Esophagus mucosa (tissue), 1 donor: Measurements from ENCODE around the gene CAPN11. TPM values are rescaled to one million over a fixed set of nuclear protein-coding genes. Genes with fewer than 3 reads are reported as not detected.
A peak's percentile ranks its signal among the peaks of the same experiment; 100 is the strongest.

Source experiments
- ATAC-seq: fragments of 200-7000 bp; cut with Tn5 transposase; one replicate; pipeline ENCODE4 v1.9.1; 2020
- total RNA-seq: library from RNA; stranded (reverse); gene quantifications from one replicate; pipeline ENCODE4 v1.2.4, GENCODE V29; 2023
- donor health status: DM: yes; HTN: yes; CAD: no.

Gene CAPN11
- total RNA-seq = 0.12 TPM

DNA sequence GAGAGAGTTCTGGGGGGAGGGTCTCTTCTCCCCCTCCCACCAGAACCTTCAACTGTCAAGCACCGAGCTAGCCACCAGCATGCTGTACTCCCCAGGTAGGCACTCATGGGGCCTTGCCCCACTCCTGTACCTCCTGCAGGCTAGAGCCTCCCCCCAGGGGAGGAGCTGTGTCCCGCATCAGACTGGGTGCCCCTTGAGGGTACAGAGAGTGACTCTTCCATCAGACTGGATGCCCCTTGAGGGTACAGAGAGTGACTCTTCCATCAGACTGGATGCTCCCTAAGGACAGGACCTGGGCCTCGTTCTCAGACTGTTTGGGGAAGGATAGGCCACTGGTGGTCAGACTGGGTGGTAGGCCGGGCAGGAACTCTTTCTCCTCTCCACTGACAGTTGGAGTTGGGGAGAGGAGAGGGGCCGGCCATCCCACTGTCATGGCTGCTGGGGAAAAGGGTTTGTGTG, at the start of gene CAPN11:
TSS of gene CAPN11 (plus strand) at position 51 of the 459 bp plus-strand sequence. CDS start at position 80, 29 bp downstream.
- ATAC-seq = no peak

DNA sequence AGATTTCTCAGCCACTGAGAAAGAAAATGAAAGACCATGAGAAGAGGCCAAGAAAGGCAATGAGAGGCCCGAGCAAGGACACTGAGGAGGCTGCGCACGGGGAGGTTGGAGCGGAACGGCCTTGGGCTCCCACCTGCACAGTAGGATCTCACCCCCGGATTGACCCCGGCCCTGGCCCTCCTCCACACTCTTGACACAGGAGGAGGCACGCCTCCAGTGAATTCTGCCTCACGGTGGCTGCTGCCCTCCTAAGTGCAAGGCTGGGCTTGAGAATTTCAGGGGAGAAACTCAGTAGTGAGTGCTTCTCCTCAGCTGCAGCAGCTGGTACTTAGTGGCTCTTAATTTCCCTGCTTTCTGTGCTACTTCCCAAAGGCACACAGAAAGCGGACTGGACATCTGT, 49.4 kb upstream of the CAPN11 start:
- no peak for ATAC-seq

DNA sequence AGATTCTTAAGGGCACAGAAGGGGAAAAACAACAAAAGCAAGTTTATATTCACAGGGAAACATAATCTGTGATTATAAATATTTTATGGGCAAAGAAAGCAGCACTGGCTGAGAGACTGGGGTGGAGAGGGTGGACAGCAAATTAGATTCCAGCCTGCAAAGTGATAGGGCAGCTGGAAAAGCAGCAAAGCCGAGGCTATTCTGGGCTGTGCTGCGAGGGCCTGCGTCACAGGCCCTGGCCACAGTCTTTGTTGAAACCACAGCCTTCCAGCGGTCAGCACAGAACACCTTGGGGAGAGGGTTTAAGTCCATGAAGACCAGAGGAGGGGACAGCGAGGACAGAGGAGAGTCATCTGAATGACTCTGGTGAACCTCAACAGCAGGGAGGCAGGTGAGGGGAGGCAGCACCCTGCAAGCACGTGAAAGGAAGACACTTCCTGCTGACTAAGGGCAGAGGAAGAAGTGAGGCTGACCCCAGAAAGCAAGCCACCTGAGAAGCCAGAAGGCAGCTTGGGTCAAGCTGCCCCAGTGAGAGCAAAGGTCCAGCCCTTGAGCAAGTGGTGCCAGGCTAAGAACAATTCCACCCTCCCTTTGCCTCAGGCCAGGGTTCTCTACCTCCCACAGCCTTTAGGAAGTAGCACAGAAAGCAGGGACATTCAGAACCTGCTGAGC, 48.5 kb upstream of the CAPN11 start:
- ATAC-seq = no peak

DNA sequence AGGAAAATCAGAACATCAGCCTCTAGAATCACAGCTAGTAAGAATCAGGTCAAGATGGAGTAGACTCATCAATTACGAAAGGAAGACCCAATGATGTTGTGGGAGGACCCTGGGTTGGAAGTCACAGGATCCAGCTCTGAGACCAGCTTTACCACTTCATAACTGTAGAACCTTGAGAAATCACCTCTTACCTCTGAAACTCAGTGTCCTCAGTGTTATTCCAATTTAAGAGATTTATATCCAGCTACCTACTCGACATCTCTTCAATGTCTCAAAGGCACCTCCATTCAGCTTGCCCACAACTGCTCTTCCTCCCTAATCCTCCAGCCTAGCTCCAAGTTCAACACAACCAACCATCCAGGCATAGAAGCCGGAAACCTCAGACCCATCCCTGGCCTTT, 47.7 kb upstream of the CAPN11 start:
- ATAC-seq = no peak

DNA sequence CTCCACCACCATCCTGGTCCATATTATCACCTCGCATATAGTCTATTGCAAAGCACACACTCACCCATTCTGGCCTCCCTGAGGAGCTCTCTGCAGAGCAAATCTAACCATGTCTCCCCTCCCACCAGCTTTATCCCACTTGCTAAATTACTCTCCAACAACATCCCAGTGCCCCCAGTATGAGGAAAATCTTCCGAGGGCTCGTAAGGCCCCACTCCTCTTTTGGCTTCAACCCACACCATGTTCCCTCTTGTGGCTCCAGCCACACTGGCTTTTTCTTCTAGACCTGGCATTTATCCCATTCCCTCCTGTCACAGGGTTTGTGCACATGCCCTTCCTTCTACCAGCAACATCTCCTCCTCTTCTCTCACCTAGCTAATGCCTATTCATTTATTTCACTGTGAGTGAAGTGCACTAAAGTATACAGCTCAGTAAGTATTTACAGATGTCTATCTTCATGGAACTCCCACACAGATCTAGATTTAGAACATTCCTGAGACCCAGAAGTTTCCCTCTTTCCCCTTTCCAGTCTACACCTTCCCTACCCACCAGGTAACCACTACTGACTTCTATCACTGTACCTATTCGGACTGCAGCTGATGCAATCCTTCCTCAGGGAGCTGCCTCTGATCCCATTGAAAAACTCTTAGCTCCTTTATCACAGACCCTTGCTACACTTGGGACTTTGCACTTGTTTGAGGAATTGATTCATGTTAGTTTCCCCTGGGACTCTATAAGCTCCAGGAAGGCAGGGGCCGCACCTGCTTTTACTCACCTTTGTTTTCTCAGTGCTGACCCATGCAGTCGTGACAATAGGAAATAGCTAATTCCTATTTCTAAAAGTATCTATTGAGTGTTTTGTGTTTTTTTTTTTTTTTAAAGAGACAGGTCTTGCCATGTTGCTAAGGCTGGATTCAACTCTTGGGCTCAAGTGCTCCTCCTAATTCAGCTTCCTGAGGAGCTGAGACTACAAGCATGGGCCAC, 46.9 kb upstream of the CAPN11 start:
- peak; percentile 20 for ATAC-seq

DNA sequence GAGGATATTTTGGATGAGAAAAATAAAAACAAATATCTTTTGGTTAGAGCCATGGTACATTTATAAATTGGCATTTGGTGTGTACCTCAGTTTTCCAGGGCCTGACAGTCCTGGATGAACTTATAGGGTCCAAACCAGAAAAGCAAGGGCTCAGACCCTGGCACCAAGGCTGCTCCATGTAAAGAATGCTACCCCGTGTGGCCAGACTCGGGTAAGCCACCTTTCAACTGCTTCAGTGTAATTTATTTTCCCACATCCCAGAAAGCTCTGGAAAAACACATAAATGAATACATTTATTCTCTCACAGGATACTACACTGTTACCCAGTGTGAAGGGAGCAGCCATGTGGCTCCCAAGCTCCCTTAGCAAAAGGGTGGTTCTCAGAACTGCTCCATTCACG, 45.2 kb upstream of the CAPN11 start:
- no peak for ATAC-seq

DNA sequence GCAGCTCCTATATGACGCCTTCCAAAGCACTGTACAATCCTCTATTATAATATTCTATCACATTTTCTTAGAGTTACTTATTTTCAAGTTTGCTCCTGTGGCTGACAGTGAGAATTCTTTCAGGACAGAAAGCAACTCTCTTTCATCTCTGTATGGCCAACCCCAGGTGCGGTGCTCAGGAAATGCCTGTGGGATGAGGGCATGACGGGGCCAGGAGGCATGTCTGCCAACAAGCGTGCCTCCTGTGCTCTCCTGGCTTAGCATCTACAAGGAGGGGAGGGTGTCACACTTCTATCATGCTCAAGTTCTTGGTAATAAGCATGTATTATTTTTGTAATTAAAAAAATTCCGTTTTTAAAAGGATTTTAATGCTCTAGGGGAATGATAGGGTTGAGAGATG, 42.8 kb upstream of the CAPN11 start:
- no peak for ATAC-seq

DNA sequence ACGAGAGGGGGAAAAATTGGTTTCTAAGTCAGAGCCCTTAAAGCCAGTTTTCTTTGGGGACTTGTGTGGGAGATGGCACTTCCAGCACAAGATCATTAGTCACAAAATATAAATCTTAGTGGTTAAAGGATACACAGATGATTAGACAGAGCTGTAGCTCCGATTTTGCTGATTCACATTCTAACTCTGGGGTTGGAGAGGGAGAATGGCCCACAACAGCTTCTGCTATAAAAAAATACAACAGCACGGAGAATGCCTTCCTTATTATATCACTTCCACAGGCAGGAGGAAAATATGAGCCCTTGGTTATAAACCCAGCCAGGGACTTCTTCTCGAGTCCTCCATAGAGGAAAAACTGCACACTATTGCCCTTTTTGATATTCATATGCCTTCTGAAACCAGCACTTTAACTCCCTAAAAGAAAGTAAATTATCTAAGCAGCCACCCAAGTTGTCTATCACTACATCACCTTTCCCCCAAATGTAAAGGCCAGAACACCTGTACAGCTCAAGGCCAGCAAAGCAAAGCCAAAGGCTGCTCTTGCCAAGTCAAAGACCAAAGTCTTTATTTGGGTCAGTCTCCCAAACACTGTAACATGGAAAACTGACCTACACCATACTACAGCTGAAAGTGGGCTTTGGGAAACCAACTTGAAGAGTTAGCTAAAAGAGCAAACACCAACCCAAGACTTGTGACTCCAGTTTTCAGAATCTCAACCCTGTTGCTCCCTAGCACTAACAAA, 41.8 kb upstream of the CAPN11 start:
- no peak for ATAC-seq

DNA sequence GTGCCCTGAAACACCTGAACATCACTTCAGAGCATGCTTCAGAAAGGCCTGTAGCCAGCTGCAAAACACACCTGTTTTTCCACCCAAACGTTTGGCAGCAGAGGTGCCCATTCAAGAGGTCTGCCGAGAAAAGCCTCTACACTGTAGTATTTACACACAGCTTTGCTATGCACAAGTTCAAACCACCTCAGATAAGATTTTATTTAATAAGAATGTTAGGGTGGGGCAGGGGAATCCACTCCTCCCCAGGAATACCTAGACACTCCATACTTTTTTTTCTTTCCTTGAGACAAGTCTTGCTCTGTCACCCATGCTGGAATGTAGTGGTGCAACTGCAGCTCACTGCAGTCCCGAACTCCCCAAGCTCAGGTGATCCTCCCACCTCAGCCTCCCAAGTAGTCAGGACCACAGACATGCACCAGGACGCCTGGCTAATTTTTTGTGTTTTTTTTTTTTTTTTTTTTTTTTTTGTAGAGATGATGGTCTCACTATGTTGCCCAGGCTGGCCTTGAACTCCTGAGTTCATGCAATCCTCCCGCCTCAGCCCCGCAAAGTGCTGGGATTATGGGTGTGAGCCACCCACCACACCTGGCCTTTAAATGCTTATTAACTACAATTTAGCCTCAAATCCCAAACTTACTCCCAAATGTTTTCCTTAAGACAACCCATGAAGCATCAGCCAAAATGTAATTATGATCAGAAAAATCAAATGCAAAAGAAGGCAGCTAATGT, 41.1 kb upstream of the CAPN11 start:
- peak; percentile 53 for ATAC-seq

DNA sequence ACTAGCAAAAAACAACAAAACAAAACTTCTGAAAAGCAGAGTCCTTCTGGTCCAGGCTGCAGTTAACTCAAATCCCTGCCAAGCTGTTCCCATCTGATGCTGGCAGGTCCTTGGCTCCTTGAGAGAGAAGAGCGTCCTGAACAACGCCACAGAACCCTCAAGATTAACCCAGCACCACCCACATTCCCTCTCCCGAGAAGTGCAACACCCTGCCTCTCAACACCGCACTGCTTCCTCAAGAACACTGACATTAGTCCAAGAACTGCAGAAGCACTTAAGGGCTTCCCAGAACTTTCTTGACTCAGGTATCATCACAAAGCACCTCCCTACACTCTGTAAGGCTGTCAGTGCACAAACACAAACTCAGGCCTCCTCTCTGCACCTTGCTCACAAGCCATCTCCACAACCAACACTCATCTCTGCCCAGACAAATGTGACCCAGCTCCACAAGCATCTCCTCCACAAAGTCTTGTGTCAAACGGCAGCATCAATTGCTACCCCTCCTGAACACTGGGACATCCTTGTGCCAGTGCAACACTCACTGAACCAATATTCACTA, 38.8 kb upstream of the CAPN11 start:
- peak; percentile 49 for ATAC-seq

DNA sequence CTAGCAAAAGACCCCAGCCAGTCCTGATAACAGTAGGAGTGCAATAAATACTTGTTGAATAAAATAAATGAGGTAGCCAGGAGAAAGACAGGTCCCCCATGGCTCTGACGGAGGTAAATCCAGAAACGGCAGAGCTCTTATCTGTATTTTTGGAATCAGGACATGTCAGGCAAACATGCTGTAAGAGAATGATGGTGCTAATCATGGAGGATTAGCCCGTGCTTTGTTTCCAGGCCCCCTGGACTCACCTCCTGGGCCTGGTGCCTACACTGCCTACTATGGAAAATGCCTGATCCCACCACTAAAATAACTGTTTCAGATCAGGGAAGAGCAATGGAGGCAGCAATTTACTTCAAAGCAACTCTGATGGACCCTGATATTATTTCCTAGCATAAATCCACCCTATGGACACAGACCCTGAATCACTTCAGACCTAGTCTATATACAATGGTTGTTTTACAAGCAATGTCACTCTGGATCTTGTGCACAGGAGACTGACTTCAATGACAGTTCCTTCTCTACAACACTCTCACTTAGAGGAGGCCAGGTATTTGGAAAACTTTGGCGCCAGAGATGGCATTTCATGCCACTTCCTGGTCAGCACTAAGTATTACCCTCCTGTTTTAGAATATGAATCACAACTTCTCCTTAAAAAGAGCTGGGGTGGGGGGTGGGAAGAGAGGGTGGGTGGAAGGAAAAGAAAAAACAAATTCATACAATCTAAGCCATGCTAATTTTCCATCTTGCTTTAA, 37.8 kb upstream of the CAPN11 start:
- ATAC-seq = no peak

DNA sequence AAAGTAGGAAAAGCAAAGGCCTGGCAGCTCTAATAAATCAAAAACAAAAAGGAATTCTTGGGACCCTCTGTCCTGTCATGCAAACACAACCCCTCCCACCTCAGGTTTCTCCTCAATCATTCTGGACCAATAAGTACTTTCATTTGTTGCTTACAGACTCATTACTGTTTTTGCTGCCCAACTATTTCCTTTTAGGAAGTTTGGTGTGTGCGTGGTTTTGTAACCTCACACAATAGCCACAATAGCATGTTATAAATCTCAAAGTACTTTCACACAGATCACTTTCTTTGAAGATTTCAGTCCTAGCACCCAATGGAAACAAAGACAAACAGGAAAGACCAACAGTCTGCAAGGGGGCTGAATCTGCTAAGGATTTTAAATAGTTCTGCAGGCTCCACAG, 35.8 kb upstream of the CAPN11 start:
- ATAC-seq = no peak

DNA sequence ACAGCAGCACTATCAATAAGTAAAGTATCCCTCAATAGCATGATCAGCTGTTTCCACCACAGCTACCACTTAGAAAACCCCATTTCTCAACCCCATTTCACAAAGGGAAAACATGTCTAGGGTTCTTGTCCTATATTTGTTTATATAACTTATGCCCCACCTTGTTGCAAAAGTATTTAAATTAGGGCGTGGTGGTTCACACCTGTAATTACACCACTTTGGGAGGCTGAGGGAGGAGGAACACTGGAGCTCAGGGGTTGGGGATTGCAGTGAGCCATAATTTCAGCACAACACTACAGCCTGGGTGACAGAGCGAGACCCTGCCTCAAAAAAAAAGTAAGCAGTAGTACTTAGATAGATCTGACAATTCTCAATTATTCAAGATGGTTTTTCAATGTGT, 35.1 kb upstream of the CAPN11 start:
- no peak for ATAC-seq

DNA sequence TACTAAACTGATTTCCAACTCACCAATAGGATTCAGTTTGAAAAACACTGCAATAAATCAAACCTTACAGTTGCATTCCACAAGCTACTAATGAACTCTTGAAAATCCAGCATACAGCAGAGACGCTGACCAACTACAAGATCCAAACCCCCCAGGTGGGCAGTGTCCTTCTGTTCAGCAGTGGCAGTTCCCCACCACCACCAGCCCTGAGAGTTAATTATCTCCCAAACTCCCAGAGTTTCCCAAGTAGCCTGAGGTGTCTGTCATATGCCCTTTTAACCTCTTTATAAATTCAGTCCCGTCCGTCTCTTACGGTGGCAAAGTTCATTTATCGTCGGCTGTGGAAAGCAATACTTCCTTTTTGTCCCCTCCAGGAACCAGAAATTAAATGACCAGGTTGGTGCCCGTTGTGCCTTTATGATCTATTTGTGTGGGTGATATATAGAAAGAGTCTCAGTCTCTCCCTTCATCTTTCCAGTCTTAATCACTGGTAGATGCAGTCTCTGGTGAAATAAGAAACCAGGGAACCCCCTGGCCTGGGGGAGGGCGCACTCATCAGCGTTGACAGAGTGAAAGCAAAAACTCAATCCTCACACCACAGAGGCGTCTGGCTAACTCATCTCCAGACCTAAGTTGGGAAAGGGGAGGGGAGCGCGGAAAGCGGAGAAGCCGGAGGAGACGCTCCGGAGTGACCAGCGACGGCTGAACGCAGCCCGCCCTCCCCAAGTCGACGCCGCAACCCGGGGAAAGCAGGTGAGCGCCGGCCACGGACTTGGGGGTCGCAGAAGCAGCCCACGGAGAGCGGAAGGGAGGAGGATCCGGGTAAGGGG, 32.1 kb upstream of the CAPN11 start:
- ATAC-seq = peak; percentile 40

DNA sequence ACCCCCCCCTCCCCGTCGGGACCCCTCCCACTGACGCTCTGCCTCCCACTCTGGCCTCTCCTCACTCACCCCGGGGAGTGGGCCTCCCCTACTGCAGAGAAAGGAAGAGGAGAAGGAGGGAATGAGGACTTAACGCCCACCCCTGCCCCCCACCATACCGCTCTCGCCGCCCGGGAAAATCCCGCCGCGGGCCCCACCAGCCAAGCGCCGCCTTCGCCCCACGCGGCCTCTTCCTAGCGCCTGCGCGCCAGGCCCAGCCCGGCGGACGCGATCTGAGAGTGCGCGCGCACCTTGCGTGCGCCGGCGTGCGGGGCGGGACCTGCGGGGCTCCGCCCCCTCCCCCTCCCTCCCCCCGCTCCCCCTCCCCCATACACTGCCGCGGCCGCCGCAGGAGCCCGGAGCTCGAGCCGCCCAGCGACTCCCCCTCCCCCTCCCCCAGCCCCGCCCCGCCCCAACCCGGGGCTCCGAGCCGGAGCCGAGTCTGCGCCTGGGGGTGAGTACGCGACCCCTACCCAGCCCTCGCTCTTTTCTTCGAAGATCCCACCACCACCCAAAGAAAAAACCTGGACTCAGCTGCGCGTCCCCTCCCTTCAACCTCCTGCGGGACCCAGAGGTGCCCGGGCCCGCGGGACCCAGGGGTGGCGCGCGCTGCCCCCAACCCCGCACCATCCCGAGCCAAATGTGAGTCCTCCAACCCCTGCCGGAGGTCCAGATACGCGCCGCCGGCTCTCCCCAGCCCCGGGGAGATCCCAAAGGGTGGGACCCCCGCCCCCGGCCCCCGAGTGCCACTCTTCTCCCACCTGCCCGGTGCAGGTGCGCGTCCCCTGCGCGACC, 31.2 kb upstream of the CAPN11 start, which contains the start of the genes MRPL14 and TMEM63B:
TSS of gene MRPL14 (minus strand) at position 267 of the 834 bp plus-strand sequence. CDS start 10,841 bp downstream, outside the sequence.
TSS of gene TMEM63B (plus strand) at position 369 of the 834 bp plus-strand sequence. CDS start 7,031 bp downstream, outside the sequence.
- ATAC-seq = peak; percentile 93

DNA sequence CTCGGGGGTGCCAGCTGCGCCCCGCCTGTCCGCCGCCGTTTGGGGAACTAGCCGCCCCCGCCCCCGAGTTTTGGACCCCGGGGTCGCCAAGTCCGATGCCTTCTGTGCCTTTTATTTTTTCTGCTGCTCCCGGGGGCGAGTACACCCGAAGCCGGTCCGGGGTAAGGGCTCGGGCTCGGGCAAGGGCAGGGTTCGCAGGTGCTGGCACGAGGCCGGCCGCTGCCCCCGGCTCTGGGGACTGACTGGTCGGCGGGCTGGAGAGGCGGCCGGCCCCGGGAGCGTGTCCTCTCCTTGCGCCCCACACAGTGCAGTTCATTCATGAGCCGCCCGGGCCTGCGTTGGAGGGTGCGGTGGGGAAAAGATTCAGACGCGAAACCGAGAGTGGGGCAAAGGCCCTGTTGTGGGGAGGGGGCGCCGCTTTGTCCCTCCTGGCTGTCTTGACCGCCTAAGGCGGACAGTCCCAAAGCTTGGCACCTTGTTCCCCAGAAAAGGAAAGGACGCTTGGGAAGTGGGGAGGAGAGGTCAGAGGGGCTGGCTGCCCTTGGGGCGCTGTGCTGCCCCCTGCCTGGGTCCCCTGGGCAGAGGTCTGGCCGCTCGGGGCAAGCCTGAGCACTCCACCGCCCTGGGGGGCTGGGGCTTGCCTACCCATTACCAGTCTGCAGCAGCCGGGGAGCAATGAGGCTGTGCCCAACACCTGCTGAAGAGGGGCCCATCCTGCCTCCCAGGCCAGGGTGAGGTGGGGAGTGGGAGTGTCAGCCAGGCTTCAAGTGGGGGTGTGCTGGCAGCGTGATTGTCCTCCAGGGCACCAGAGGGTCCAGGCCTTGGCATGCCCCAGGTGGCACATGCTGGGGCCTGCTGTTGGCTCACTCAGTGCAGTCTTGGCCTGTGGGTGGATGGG, 30.4 kb upstream of the CAPN11 start:
- peak; percentile 48 for ATAC-seq

DNA sequence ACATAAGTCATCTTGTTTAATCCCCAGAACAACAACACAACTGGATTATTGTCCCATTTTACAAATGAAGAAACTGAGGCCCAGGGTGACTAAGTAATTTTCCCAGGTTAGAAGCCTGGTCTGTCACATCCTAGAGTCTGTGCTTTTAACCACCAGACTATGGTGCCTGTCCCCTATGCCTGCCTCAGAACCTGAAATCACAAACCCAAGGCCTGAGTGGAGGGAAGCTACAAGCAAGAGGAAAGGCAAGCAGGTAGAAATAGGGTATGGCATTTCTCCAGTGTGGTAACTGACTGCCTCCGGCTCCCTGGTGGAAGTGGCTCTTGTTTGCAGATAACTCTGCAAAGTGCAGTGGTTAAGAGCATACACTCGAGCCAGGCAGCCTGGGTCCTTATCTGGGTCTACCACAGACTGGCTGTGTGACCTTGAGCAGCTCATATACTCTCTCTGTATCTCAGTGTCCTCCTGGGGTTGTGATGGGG, 28.7 kb upstream of the CAPN11 start:
- no peak for ATAC-seq

DNA sequence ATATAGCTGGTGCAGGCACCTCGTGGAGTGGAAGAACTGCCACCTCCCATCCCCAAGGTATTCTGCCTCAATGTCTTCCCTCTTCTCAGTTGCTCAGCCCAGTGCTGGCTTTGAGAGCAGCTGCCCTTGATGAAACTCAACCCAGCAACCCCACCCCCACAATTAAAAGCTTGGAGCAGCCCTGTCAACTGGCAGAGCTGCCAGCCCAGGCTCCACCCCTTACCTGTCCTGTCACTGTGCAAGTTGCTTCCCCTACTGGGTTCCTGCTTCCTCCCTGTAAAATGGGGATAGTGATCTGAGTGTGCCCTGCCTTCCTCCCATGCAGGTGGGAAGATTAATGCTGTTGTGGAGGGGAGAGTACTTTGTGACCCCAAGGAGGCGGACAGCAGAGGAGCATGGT, 26.7 kb upstream of the CAPN11 start:
- no peak for ATAC-seq
